Measurements from ENCODE around the gene LSR. TPM values are rescaled to one million over a fixed set of nuclear protein-coding genes. Genes with fewer than 3 reads are reported as not detected.

The LSR gene
- total RNA-seq, 1 experiment from 2014 or later, result 211 TPM

DNA sequence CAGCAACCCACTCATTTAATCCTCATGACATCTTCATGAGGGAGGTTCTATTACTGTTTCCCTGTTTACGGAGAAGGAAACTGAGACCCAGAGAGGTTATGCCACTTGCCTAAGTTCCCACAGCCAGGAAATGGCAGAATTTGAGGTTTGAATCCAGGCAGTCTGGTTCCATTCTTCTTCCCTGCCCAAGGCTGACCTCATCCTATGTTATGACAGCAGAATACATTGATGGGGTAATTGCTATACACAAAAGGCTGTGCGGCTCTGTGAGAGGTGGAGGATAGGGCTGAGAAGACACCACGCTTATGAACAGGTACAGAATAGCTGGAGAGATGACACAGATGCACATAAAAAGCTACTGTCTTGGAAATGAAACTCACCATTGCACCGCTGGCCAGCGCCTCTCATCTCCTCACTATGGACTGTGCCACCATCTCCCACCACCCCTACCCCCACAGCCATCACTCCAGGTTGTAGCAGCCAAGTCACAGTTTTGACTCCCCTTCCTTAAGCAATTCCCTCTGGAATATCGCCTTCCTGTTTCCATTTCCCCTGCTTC is 54.6 kb downstream of the LSR start:
- H3K79me2 ChIP-seq (ENCODE audit: insufficient read depth, low read length), result no peaks in the 10 kb centered on the region
- ChIA-PET POLR2A (no interaction called here), RAD21 (ENCODE audit: low non-redundant PET in 1 of 2, low total read pairs in 2 of 2, uncharacterized antibody in 2 of 2, unreplicated experiment in 2 of 2) (no interaction called here), CTCF (no interaction called here)
- H3K36me3 ChIP-seq (ENCODE audit: control insufficient read depth in 1 of 2, insufficient read depth in 2 of 2, low read length in 2 of 2), result no peaks in the 10 kb centered on the region
- H3K27ac ChIP-seq (ENCODE audit: low read depth, low read length), result no peak overlapping the region
- no peaks in the 10 kb centered on the region for H3K27me3 ChIP-seq (ENCODE audit: insufficient read depth, low read length)
- no peaks in the 10 kb centered on the region for H4K20me1 ChIP-seq (ENCODE audit: insufficient read depth)
- H3K4me2 ChIP-seq (ENCODE audit: low read length), result no peak overlapping the region
- BruUV-seq (replicated peaks), result no TSS peak
- no peaks in the 10 kb centered on the region for H3K9me3 ChIP-seq (ENCODE audit: control insufficient read depth in 1 of 2, insufficient read depth in 1 of 2, low read depth in 1 of 2, low read length in 2 of 2)
- no peak for TF ChIP-seq CBX3 (IDR thresholded peaks at IDR 0.05; ENCODE audit: low read depth)
- TF ChIP-seq, protein P1, sequence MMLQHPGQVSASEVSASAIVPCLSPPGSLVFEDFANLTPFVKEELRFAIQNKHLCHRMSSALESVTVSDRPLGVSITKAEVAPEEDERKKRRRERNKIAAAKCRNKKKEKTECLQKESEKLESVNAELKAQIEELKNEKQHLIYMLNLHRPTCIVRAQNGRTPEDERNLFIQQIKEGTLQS (IDR thresholded peaks at IDR 0.05), result no peak
- no peak for TF ChIP-seq POLR2AphosphoS5 (IDR thresholded peaks at IDR 0.05; ENCODE audit: low read depth, low read length)
- TF ChIP-seq, protein P2, sequence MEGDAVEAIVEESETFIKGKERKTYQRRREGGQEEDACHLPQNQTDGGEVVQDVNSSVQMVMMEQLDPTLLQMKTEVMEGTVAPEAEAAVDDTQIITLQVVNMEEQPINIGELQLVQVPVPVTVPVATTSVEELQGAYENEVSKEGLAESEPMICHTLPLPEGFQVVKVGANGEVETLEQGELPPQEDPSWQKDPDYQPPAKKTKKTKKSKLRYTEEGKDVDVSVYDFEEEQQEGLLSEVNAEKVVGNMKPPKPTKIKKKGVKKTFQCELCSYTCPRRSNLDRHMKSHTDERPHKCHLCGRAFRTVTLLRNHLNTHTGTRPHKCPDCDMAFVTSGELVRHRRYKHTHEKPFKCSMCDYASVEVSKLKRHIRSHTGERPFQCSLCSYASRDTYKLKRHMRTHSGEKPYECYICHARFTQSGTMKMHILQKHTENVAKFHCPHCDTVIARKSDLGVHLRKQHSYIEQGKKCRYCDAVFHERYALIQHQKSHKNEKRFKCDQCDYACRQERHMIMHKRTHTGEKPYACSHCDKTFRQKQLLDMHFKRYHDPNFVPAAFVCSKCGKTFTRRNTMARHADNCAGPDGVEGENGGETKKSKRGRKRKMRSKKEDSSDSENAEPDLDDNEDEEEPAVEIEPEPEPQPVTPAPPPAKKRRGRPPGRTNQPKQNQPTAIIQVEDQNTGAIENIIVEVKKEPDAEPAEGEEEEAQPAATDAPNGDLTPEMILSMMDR (IDR thresholded peaks at IDR 0.05 in 2 of 3, conservative IDR thresholded peaks at IDR 0.05 in 1 of 3; ENCODE audit: borderline replicate concordance in 1 of 3, insufficient read depth in 1 of 3, low read depth in 2 of 3, low read length in 2 of 3), result no peak
- no peak for TF ChIP-seq YY1 (IDR thresholded peaks at IDR 0.05; ENCODE audit: extremely low read depth, insufficient replicate concordance, low read depth, low read length)
- TF ChIP-seq ZNF274 (IDR thresholded peaks at IDR 0.05; ENCODE audit: low read depth, low read length), result no peak
- TF ChIP-seq SIN3A (IDR thresholded peaks at IDR 0.05; ENCODE audit: low read depth), result no peak
- no peak for TF ChIP-seq POLR2A (IDR thresholded peaks at IDR 0.05; ENCODE audit: borderline replicate concordance, extremely low read depth, insufficient read depth, insufficient read length)
- TF ChIP-seq CEBPB (IDR thresholded peaks at IDR 0.05; ENCODE audit: low read depth), result no peak
- TF ChIP-seq ZFX (IDR thresholded peaks at IDR 0.05), result no peak
- TF ChIP-seq ZBTB33 (IDR thresholded peaks at IDR 0.05; ENCODE audit: extremely low read depth, insufficient replicate concordance, low read length), result no peak
- no peak for TF ChIP-seq JUND (IDR thresholded peaks at IDR 0.05)
- no peak for TF ChIP-seq EZH2phosphoT487 (IDR thresholded peaks at IDR 0.05; ENCODE audit: borderline replicate concordance)
- no peaks in the 10 kb centered on the region for H3K9me2 ChIP-seq (ENCODE audit: insufficient read depth)
- H3K4me3 ChIP-seq (replicated peaks in 1 of 2; ENCODE audit: low read depth in 1 of 2, low read length in 2 of 2), result no peak overlapping the region
- intact Hi-C loops (cut with micrococcal nuclease), result no loop called here
- DNase-seq (ENCODE audit: low read depth, low spot score) (no peak), ATAC-seq (no peak)
- H2AFZ ChIP-seq (ENCODE audit: low read depth, low read length, poor library complexity, severe bottlenecking), result no peak overlapping the region
- H3K9ac ChIP-seq (ENCODE audit: low read length), result no peak overlapping the region
- no peaks in the 10 kb centered on the region; a peak in 1 of 4 replicates for H3K4me1 ChIP-seq (ENCODE audit: control insufficient read depth in 1 of 2, insufficient read depth in 2 of 2, low read length in 2 of 2)
